Astrocyte (in vitro differentiated cells and primary cell): Measurements from ENCODE around the gene VAV2. TPM values are rescaled to one million over a fixed set of nuclear protein-coding genes. Genes with fewer than 3 reads are reported as not detected.

Experiments used
- DNase-seq: peaks from one replicate; pipeline ENCODE4 v3.0.0-alpha.2; 2010; ENCODE audit warnings: low read depth
- FAIRE-seq: peaks from 2 replicates; lab custom pipeline; 2011; peaks lifted over from hg19 to GRCh38; lab: Jason Lieb, UNC
- H2AFZ ChIP-seq: 2 replicates; pipeline ENCODE4 v1.6.0; 2012; ENCODE audit warnings: low read depth, low read length, inconsistent platforms
- H3K27ac ChIP-seq: 2 replicates; pipeline ENCODE4 v1.5.1; 2011; ENCODE audit warnings: low read depth, low read length, inconsistent platforms
- H3K27me3 ChIP-seq: 2 replicates; pipeline ENCODE4 v1.6.0; 2011; ENCODE audit warnings: low read length, inconsistent platforms; ENCODE audit not compliant: insufficient read depth
- H3K36me3 ChIP-seq: 2 replicates; pipeline ENCODE4 v1.5.1; 2011; ENCODE audit warnings: low read length, inconsistent platforms; ENCODE audit not compliant: insufficient read depth
- H3K4me1 ChIP-seq: 2 replicates; pipeline ENCODE4 v1.5.1; 2011; ENCODE audit warnings: low read length, inconsistent platforms; ENCODE audit not compliant: insufficient read depth
- H3K4me2 ChIP-seq: 2 replicates; pipeline ENCODE4 v1.6.0; 2012; ENCODE audit warnings: low read length, inconsistent platforms
- H3K4me3 ChIP-seq: 2 replicates; pipeline ENCODE4 v1.5.1; 2011; ENCODE audit warnings: low read depth, mild to moderate bottlenecking, low read length, inconsistent platforms; ENCODE audit not compliant: insufficient read depth
- H3K79me2 ChIP-seq: 2 replicates; pipeline ENCODE4 v1.6.0; 2012; ENCODE audit warnings: mild to moderate bottlenecking, low read length, inconsistent platforms; ENCODE audit not compliant: insufficient read depth
- H3K9ac ChIP-seq: 2 replicates; pipeline ENCODE4 v1.6.0; 2012; ENCODE audit warnings: mild to moderate bottlenecking, low read length, inconsistent platforms
- H3K9me3 ChIP-seq: 2 replicates; pipeline ENCODE4 v1.5.1; 2012; ENCODE audit warnings: low read depth, mild to moderate bottlenecking, low read length, inconsistent platforms; ENCODE audit not compliant: insufficient read depth
- H4K20me1 ChIP-seq: 2 replicates; pipeline ENCODE4 v1.6.0; 2012; ENCODE audit warnings: low read length, inconsistent platforms; ENCODE audit not compliant: insufficient read depth
- H3K27ac Mint-ChIP-seq: one replicate; pipeline ENCODE4 v1.8.0; 2021; ENCODE audit warnings: mild to moderate bottlenecking, mixed read lengths; ENCODE audit not compliant: unreplicated experiment
- H3K27me3 Mint-ChIP-seq: one replicate; pipeline ENCODE4 v1.8.0; 2021; ENCODE audit warnings: low read depth, mixed read lengths; ENCODE audit not compliant: unreplicated experiment
- H3K36me3 Mint-ChIP-seq: one replicate; pipeline ENCODE4 v1.8.0; 2021; ENCODE audit warnings: low read depth, mixed read lengths; ENCODE audit not compliant: unreplicated experiment
- H3K4me1 Mint-ChIP-seq: one replicate; pipeline ENCODE4 v1.8.0; 2021; ENCODE audit warnings: low read depth, mixed read lengths; ENCODE audit not compliant: unreplicated experiment
- H3K4me3 Mint-ChIP-seq: one replicate; pipeline ENCODE4 v1.8.0; 2021; ENCODE audit warnings: mild to moderate bottlenecking, moderate library complexity, mixed read lengths; ENCODE audit not compliant: unreplicated experiment
- H3K9me3 Mint-ChIP-seq: one replicate; pipeline ENCODE4 v1.8.0; 2021; ENCODE audit warnings: mild to moderate bottlenecking, mixed read lengths; ENCODE audit not compliant: unreplicated experiment
- CTCF ChIP-seq: IDR thresholded peaks from 2 replicates; pipeline ENCODE4 v1.5.1; 2011; ENCODE audit warnings: low read depth, mild to moderate bottlenecking, inconsistent platforms, low read length, moderate library complexity; ENCODE audit not compliant: insufficient read depth
- EZH2 ChIP-seq: IDR thresholded peaks from 2 replicates; pipeline ENCODE4 v1.6.1; 2012; ENCODE audit warnings: mild to moderate bottlenecking, low read length, inconsistent platforms; ENCODE audit not compliant: insufficient read depth
- total RNA-seq: library from RNA; stranded (reverse); gene quantifications from 2 replicates; pipeline ENCODE4 v1.2.1, GENCODE V29; 2021

Gene VAV2
- total RNA-seq, 1 donor from 2014 or later = 36.5 TPM

- Mint-ChIP-seq H3K9me3 (peaks cover 4% of the 10 kb centered on the region), H3K4me3 (no peak overlapping the region), H3K27me3 (peaks cover 30% of the 10 kb centered on the region), H3K27ac (no peak overlapping the region), H3K4me1 (peaks cover 2% of the 10 kb centered on the region), H3K36me3 (no peaks in the 10 kb centered on the region)
- DNase-seq (no peak), FAIRE-seq (no peak)
- TF ChIP-seq CTCF (no peak), EZH2 (no peak)
- Histone ChIP-seq H3K4me1 (peaks cover 25% of the 10 kb centered on the region), H3K9me3 (no peaks in the 10 kb centered on the region), H4K20me1 (peaks cover 11% of the 10 kb centered on the region), H3K4me2 (no peak overlapping the region), H3K79me2 (peaks cover 3% of the 10 kb centered on the region), H3K36me3 (no peaks in the 10 kb centered on the region), H3K4me3 (no peak overlapping the region), H2AFZ (no peak overlapping the region), H3K27me3 (no peaks in the 10 kb centered on the region), H3K27ac (no peak overlapping the region), H3K9ac (no peak overlapping the region)
Measured at GRCh38 chr9:133997584-133997983, 5.5 kb upstream of the VAV2 start.

- no peak overlapping the region for H3K27ac Mint-ChIP-seq
- H3K9me3 Mint-ChIP-seq = no peaks in the 10 kb centered on the region
- no peaks in the 10 kb centered on the region for H3K36me3 Mint-ChIP-seq
- TF ChIP-seq CTCF (no peak), EZH2 (no peak)
- FAIRE-seq (no peak), DNase-seq (no peak)
- Histone ChIP-seq H3K4me2 (no peak overlapping the region), H2AFZ (no peak overlapping the region), H3K27ac (no peak overlapping the region), H3K79me2 (peaks cover 6% of the 10 kb centered on the region), H3K27me3 (no peaks in the 10 kb centered on the region), H3K9me3 (no peaks in the 10 kb centered on the region), H3K4me1 (peaks cover 25% of the 10 kb centered on the region), H3K36me3 (no peaks in the 10 kb centered on the region), H3K9ac (no peak overlapping the region), H4K20me1 (peaks cover 11% of the 10 kb centered on the region), H3K4me3 (no peak overlapping the region)
- H3K27me3 Mint-ChIP-seq = peaks cover 24% of the 10 kb centered on the region
- H3K4me1 Mint-ChIP-seq = peaks cover 2% of the 10 kb centered on the region
- no peak overlapping the region for H3K4me3 Mint-ChIP-seq
Measured at GRCh38 chr9:133996531-133997520, 4.7 kb upstream of the VAV2 start.
